K562 (cell line): ENCODE results near the gene ASIC3. TPM values are rescaled to one million over a fixed set of nuclear protein-coding genes. Genes with fewer than 3 reads are reported as not detected.
A peak's percentile ranks its signal among the peaks of the same experiment; 100 is the strongest.

Experiments used
- ATF1 ChIP-seq, 2 experiments: fragments of 450-650 bp in 1 of 2; IDR thresholded peaks; 2 replicates each; pipeline ENCODE4 v1.6.1; 2016; ENCODE audit warnings: missing compliant biosample characterization in 1 of 2, missing genetic modification characterization in 1 of 2
- BRD9 ChIP-seq: fragments of 450-650 bp; IDR thresholded peaks from 2 replicates; pipeline ENCODE4 v1.6.1; 2018; ENCODE audit warnings: low read depth; ENCODE audit not compliant: partially characterized antibody
- KDM1A ChIP-seq, 2 experiments: fragments of 450-650 bp; IDR thresholded peaks; 2 replicates each; pipeline ENCODE4 v1.6.1; 2016; ENCODE audit warnings: mild to moderate bottlenecking in 2 of 2
- NUFIP1 ChIP-seq: fragments of 450-650 bp; IDR thresholded peaks from 2 replicates; pipeline ENCODE4 v1.6.1; 2018; ENCODE audit not compliant: partially characterized antibody
- PBX2 ChIP-seq, 2 experiments: IDR thresholded peaks in 1 of 2; conservative IDR thresholded peaks in 1 of 2; 2 replicates each; pipeline ENCODE4 v1.6.1; 2016; ENCODE audit warnings: low read depth in 2 of 2, mild to moderate bottlenecking in 1 of 2, missing compliant biosample characterization in 1 of 2, missing genetic modification characterization in 1 of 2, moderate library complexity in 1 of 2
- PTBP1 ChIP-seq: fragments of 200-400 bp; formaldehyde crosslinking; IDR thresholded peaks from 2 replicates; pipeline ENCODE4 v1.6.1; 2017; ENCODE audit warnings: low read depth, low read length
- SMAD1 ChIP-seq: fragments of 150-350 bp; IDR thresholded peaks from 2 replicates; pipeline ENCODE4 v1.6.1; 2014; ENCODE audit warnings: low read length, low read depth; ENCODE audit not compliant: partially characterized antibody
- STAT5A ChIP-seq: IDR thresholded peaks from 2 replicates; pipeline ENCODE4 v1.6.1; 2012; ENCODE audit warnings: low read length, inconsistent platforms, borderline replicate concordance
- TAL1 ChIP-seq: fragments of 450-650 bp; IDR thresholded peaks from 2 replicates; pipeline ENCODE4 v1.6.1; 2016; ENCODE audit warnings: mild to moderate bottlenecking
- TEAD1 ChIP-seq, 2 experiments: fragments of 450-650 bp in 1 of 2; sonication (generic) in 1 of 2; formaldehyde crosslinking; IDR thresholded peaks; 2 replicates each; pipeline versions ENCODE4 v1.4.0 to v1.8.0; 2020 to 2022; ENCODE audit warnings: mild to moderate bottlenecking in 2 of 2, missing genetic modification reagents in 1 of 2
- TOE1 ChIP-seq, 2 experiments: fragments of 450-650 bp in 1 of 2; sonication (generic) in 1 of 2; formaldehyde crosslinking in 1 of 2; IDR thresholded peaks; 2 replicates each; pipeline versions ENCODE4 v1.7.1 to v1.8.0; 2016 to 2022; ENCODE audit warnings: borderline replicate concordance in 2 of 2, mild to moderate bottlenecking in 2 of 2, antibody characterized with exemption in 1 of 2, inconsistent platforms in 1 of 2, low read depth in 1 of 2, missing genetic modification reagents in 1 of 2, moderate library complexity in 1 of 2
- ZMIZ1 ChIP-seq, 2 experiments: fragments of 150-350 bp in 1 of 2; IDR thresholded peaks; 2 replicates each; pipeline ENCODE4 v1.6.1; 2012 to 2016; ENCODE audit warnings: low read depth in 2 of 2, low read length in 2 of 2, mild to moderate bottlenecking in 1 of 2, moderate library complexity in 1 of 2
- ZNF133 ChIP-seq: fragments of 250-450 bp; sonication (Bioruptor Pico); IDR thresholded peaks from 2 replicates; pipeline ENCODE4 v1.4.0; 2020; ENCODE audit warnings: mild to moderate bottlenecking
- ZNF79 ChIP-seq: fragments of 250-450 bp; sonication (Bioruptor Pico); IDR thresholded peaks from 2 replicates; pipeline ENCODE4 v1.4.0; 2020; ENCODE audit warnings: low read depth, mild to moderate bottlenecking, moderate library complexity
- polyA plus RNA-seq, 8 experiments: library from polyadenylated mRNA; depleted of rRNA in 4 of 8; stranded (reverse) in 5 of 8; unstranded in 3 of 8; fragments of >200 nt; fragmentation: Nextera tagmentation in 2 of 8; fragmentation: Illumina TruSeq in 1 of 8; extraction: Ambion mirVana in 2 of 8; extraction: Trizol in 1 of 8; gene quantifications; 2 replicates each; pipeline versions ENCODE4 v1.2.1 to v1.2.3, GENCODE V29; 2011 to 2014; ENCODE audit warnings: inconsistent platforms in 1 of 8, missing spikeins in 1 of 8
- total RNA-seq, 7 experiments: library from RNA; depleted of rRNA in 6 of 7; stranded (reverse); fragments of >200 nt in 6 of 7; fragmentation: Illumina TruSeq in 2 of 7; extraction: Trizol in 2 of 7; gene quantifications; 2 replicates each; pipeline versions ENCODE4 v1.2.1 to v1.2.3, GENCODE V29; 2011 to 2021; ENCODE audit warnings: low replicate concordance in 1 of 7

The ASIC3 gene
- total and polyA plus RNA-seq, 9 of the 15 experiments (the other 6 are each of a cell fraction or from before 2014, with no cell fraction given): 0.11 to 5.0 (median 0.87) TPM

GRCh38 chr7:151091431-151091830, 43.1 kb downstream of the ASIC3 start (continued):
- TF ChIP-seq PBX2 (CRISPR knock-in tag; IDR thresholded peaks at IDR 0.05; ENCODE audit: low read depth): no peak
- no peak for TF ChIP-seq PBX2 (tag; conservative IDR thresholded peaks at IDR 0.05; ENCODE audit: low read depth)
- TF ChIP-seq SMAD1: no peak
- no peak for TF ChIP-seq ZNF133 (CRISPR knock-in tag)
- TF ChIP-seq ZNF79 (CRISPR knock-in tag): no peak
- TF ChIP-seq BRD9: no peak
- TF ChIP-seq KDM1A (IDR thresholded peaks at IDR 0.05): peak; percentile 55 to 73; a peak in 3 of 4 replicates
- TF ChIP-seq PTBP1: no peak
- 0 out of 4 replicates have a peak, but pooled peaks of 1 of the 2 experiments have one; percentile 19 for TF ChIP-seq TEAD1 (CRISPR knock-in tag; IDR thresholded peaks at IDR 0.05)
- TF ChIP-seq TAL1: peak; percentile 12; the same call in 1 of the 2 replicates
- no peak for TF ChIP-seq NUFIP1
- TF ChIP-seq TOE1 (IDR thresholded peaks at IDR 0.05; ENCODE audit: borderline replicate concordance): no peak
- no peak for TF ChIP-seq TOE1 (CRISPR knock-in tag; IDR thresholded peaks at IDR 0.05; ENCODE audit: borderline replicate concordance, low read depth)
- 0 out of 4 replicates have a peak, but pooled peaks of 1 of the 2 experiments have one; percentile 47 for TF ChIP-seq ZMIZ1 (IDR thresholded peaks at IDR 0.05; ENCODE audit: low read depth in 2 of 2, low read length in 2 of 2)
- TF ChIP-seq STAT5A: 0 out of 2 replicates have a peak, but pooled peaks have one; percentile 21
- no peak for TF ChIP-seq ATF1 (CRISPR knock-in tag; IDR thresholded peaks at IDR 0.05)
- no peak for TF ChIP-seq ATF1 (tag; IDR thresholded peaks at IDR 0.05)
